ENCODE data around the gene TMEM161A. TPM values are rescaled to one million over a fixed set of nuclear protein-coding genes. Genes with fewer than 3 reads are reported as not detected.

Gene TMEM161A
- total and polyA plus RNA-seq, 9 of the 15 experiments (the other 6 are each of a cell fraction or from before 2014, with no cell fraction given) = 0.63 to 92.3 (median 38.9) TPM

DNA sequence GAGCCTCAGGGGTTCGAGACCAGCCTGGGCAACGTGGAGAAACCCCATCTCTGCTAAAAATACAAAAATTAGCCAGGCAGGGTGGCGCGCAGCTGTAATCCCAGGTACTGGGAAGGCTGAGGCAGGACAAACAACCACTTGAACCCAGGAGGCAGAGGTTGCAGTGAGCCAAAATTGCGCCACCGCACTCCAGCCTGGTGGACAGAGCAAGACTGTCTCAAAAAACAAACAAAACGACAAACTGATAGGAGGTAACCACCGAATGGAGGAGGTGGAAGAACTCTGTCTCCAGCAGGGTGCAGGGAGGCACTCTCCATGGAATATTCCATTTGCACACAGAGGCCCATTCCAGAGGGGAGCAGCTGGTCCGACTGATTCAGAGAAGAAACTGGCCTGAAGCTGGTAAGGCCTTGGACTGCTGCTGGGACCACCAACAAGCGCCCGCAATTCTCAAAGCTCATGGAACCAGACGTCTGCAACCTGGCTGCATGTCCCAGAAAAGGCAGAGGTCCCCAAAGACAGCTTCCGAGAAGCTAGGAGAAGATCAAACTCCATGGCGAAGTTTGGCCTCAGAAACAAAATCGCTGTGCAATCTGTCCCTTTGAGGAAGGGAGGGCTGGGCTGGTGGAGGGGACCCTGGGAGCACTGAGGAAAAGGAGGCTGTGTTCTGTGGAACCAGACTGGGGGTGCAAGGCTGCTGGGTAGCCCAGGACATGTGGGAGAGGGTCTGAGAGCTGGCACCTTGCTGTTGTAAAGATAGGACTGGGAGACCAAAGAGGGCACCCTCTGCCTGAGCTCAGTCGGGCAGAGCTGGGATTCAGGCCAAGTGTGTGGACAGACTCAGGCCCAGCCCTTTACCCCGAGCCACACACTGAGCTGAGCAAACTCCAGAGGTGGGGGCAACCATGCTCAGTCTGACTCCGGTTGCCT lies 39.3 kb downstream of the TMEM161A start:
- in situ Hi-C loops (cut with MboI) = no loop called here
- WGBS (ENCODE audit: insufficient coverage, low coverage, missing lambda C conversion rate) = 85% methylated on average over 17 of the region's 18 CpGs
- DNase-seq (ENCODE audit: extremely low read depth in 1 of 4, low spot score in 3 of 4) (no peak), FAIRE-seq (no peak), ATAC-seq (peak; percentile 23; the same call in 1 of the 3 replicates)
- no TSS peak for BruUV-seq (replicated peaks)
- CTCF ChIA-PET (ENCODE audit: low intra/inter-chr PET ratio) = no interaction called here
- intact Hi-C loops (cut with micrococcal nuclease) = no loop called here
- POLR2A ChIA-PET = interaction anchor here (0.6 to 1.1 kb wide), 2 partner anchors 10 to 15 kb away, joined by 3 to 4 read pairs; no protein-coding TSS in a partner anchor
- Histone ChIP-seq H3K4me1 (replicated peaks in 1 of 2; ENCODE audit: control insufficient read depth in 2 of 2, insufficient read depth in 2 of 2, low read length in 2 of 2) (peaks cover 0 to 21% of the 10 kb centered on the region in 2 experiments; a peak in 3 of 5 replicates), H3K9me3 (replicated peaks; ENCODE audit: control insufficient read depth, insufficient read depth, low read depth, low read length) (no peaks in the 10 kb centered on the region), H3K4me3 (no peak overlapping the region), H3K9ac (ENCODE audit: insufficient read depth in 1 of 2, low read depth in 2 of 2, low read length in 2 of 2) (peak overlapping the region in 1 of 2 experiments; percentile 71; a peak in 2 of 4 replicates), H3K27ac (ENCODE audit: extremely low read depth, low read depth, low read length) (no peak overlapping the region), H2AFZ (ENCODE audit: low read depth, low read length) (no peak overlapping the region), H3K79me2 (ENCODE audit: control insufficient read depth, insufficient read depth, low read length) (no peaks in the 10 kb centered on the region), H3K4me2 (ENCODE audit: insufficient read depth, low read length) (no peak overlapping the region), H4K20me1 (replicated peaks; ENCODE audit: control insufficient read depth, insufficient read depth, low read length) (no peaks in the 10 kb centered on the region), H3K9me1 (ENCODE audit: control insufficient read depth, insufficient read depth, low read length) (no peaks in the 10 kb centered on the region), H3K36me3 (ENCODE audit: control insufficient read depth, insufficient read depth, low read length) (peaks cover 50% of the 10 kb centered on the region; the same call in 2 of the 3 replicates), H3K27me3 (ENCODE audit: control insufficient read depth in 2 of 2, insufficient read depth in 2 of 2, low read length in 2 of 2) (no peaks in the 10 kb centered on the region)
- TF ChIP-seq, protein P1, sequence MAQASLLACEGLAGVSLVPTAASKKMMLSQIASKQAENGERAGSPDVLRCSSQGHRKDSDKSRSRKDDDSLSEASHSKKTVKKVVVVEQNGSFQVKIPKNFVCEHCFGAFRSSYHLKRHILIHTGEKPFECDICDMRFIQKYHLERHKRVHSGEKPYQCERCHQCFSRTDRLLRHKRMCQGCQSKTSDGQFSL (CRISPR knock-in tag; IDR thresholded peaks at IDR 0.05) = no peak
- TF ChIP-seq, protein P1 (tag; IDR thresholded peaks at IDR 0.05) = no peak
- TF ChIP-seq KAT8 (IDR thresholded peaks at IDR 0.05; ENCODE audit: low read depth) (no peak), MYNN (IDR thresholded peaks at IDR 0.05) (no peak), MYNN (CRISPR knock-in tag; IDR thresholded peaks at IDR 0.05) (no peak), POLR2G (IDR thresholded peaks at IDR 0.05; ENCODE audit: low read depth, low read length) (0 out of 2 replicates have a peak, but pooled peaks have one; percentile 23), ARID2 (IDR thresholded peaks at IDR 0.05) (no peak), ZNF551 (CRISPR knock-in tag; IDR thresholded peaks at IDR 0.05) (no peak)
